ENCODE results near the gene TPX2.

DNA sequence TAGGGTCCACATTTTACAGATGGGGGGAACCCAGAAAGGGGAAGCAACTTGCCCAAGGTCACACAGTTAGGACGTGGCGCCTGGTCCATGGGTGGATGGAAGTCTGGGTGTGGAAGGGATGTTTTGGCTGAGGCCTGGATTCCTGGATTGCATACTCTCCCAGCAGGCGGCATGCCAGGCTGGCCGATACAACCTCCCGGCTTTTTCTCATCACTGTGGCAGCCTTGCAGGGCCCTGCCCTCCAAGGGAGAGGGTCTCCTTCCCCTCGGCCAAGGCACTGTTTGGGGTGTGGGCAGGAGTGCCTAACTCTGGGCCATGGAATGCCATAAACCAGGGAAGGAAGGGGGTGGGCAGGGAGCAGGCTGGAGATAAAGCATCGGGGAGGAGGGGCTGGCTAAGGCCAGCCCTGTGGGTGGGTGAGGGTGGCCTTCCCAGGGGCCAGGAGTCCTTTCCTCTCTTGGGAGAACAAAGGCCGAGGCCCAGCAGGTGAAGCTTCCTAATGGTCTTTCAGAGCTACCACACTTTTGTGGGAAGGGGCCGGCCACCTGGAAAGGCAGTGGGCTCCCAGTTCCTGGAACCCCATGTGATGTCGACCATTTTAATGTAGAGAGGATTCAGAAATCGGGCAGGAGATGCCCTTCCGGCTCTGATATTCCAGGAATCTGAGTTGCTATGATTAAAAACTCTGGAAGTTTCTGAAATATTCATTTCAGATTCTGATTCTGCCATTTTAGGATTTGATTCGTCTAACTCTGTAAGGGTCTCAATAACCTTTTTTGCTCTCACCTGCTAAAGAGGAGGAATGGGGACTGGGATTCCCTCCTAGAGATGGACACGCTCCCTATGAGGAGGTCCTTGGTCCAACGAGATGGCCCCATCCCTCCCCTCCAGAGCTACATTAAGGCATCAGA lies 102.1 kb downstream of the TPX2 start:
- TF ChIP-seq, protein P1, sequence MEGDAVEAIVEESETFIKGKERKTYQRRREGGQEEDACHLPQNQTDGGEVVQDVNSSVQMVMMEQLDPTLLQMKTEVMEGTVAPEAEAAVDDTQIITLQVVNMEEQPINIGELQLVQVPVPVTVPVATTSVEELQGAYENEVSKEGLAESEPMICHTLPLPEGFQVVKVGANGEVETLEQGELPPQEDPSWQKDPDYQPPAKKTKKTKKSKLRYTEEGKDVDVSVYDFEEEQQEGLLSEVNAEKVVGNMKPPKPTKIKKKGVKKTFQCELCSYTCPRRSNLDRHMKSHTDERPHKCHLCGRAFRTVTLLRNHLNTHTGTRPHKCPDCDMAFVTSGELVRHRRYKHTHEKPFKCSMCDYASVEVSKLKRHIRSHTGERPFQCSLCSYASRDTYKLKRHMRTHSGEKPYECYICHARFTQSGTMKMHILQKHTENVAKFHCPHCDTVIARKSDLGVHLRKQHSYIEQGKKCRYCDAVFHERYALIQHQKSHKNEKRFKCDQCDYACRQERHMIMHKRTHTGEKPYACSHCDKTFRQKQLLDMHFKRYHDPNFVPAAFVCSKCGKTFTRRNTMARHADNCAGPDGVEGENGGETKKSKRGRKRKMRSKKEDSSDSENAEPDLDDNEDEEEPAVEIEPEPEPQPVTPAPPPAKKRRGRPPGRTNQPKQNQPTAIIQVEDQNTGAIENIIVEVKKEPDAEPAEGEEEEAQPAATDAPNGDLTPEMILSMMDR (IDR thresholded peaks at IDR 0.05): no peak
- no peak for TF ChIP-seq ZFX (IDR thresholded peaks at IDR 0.05; ENCODE audit: borderline replicate concordance)
